GM20000 (cell line): Measurements from ENCODE around the gene PPIL1.

Experiments
- DNase-seq: peaks from one replicate; pipeline ENCODE4 v3.0.0; 2012; ENCODE audit warnings: low spot score
- CTCF ChIP-seq: IDR thresholded peaks from 2 replicates; pipeline ENCODE4 v1.5.1; 2012; ENCODE audit warnings: mild to moderate bottlenecking, control low read depth; ENCODE audit errors: extremely low read depth, missing control alignments

The PPIL1 gene

GRCh38 chr6:36809156-36809555, 65.4 kb downstream of the PPIL1 start:
- no peak for TF ChIP-seq CTCF
- DNase-seq = no peak

GRCh38 chr6:36808634-36809033, 66.0 kb downstream of the PPIL1 start:
- no peak for DNase-seq
- TF ChIP-seq CTCF = no peak

- DNase-seq = no peak
- TF ChIP-seq CTCF = no peak
These were observed 66.9 kb downstream of the PPIL1 start for GRCh38 chr6:36807750-36808149.

GRCh38 chr6:36807143-36807542, 67.5 kb downstream of the PPIL1 start:
- TF ChIP-seq CTCF = no peak
- no peak for DNase-seq

GRCh38 chr6:36805917-36806316, 68.7 kb downstream of the PPIL1 start:
- no peak for TF ChIP-seq CTCF

GRCh38 chr6:36805096-36805797, 69.4 kb downstream of the PPIL1 start:
- no peak for DNase-seq
- TF ChIP-seq CTCF = no peak

More at GRCh38 chr6:36805917-36806316, 68.7 kb downstream of the PPIL1 start:
- no peak for DNase-seq
